Brain microvascular endothelial cell (primary cell): ENCODE data around the gene CNTNAP2.

Source experiments
- DNase-seq: peaks from one replicate; pipeline ENCODE4 v3.0.0-alpha.2; 2020
- H3K27ac ChIP-seq: fragments of 250-450 bp; sonication (Bioruptor Pico); 2 replicates; pipeline ENCODE4 v1.5.1; 2020; ENCODE audit warnings: mild to moderate bottlenecking, moderate library complexity
- H3K27me3 ChIP-seq: fragments of 250-450 bp; sonication (Bioruptor Pico); replicated peaks from 2 replicates; pipeline ENCODE4 v1.5.1; 2020; ENCODE audit warnings: mild to moderate bottlenecking
- H3K36me3 ChIP-seq: fragments of 250-450 bp; sonication (Bioruptor Pico); replicated peaks from 2 replicates; pipeline ENCODE4 v1.5.1; 2020; ENCODE audit warnings: mild to moderate bottlenecking
- H3K4me3 ChIP-seq: 2 replicates; pipeline ENCODE4 v1.5.1; 2011; ENCODE audit warnings: low read depth, mild to moderate bottlenecking, control low read depth, low read length, moderate library complexity
- in situ Hi-C: cut with HindIII; loops from 2 replicates; pipeline ENCODE4 v1.10.0; 2017; ENCODE audit warnings: low sequenced_read_pairs, low pct_ligation_motif_present
- TF ChIP-seq, protein P1 (sequence below): IDR thresholded peaks from 2 replicates; pipeline ENCODE4 v1.5.1; 2011; ENCODE audit warnings: low read depth, mild to moderate bottlenecking, moderate library complexity, low read length, control low read depth, inconsistent platforms; ENCODE audit errors: missing control alignments

The CNTNAP2 gene

DNA sequence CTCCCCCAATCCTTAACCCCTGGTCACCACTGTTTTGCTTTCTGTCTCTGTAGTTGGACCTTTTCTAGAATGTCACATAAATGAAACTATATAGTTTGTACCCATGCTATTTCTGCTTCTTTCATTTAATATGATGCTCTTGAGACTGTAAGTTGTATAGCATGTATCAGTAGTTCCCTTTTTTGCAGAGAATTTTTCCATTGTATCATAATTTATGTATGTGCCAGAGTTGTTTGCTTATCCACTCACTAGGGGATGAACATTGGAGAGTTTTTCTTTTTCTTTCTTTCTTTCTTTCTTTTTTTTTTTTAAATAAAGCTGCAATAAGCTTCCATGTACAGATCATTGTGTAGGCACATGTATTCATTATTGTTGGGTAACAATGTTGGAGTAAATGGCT, 544.8 kb downstream of the CNTNAP2 start:
- Histone ChIP-seq H3K36me3 (no peaks in the 10 kb centered on the region), H3K27me3 (no peaks in the 10 kb centered on the region), H3K4me3 (no peak overlapping the region), H3K27ac (no peak overlapping the region)
- DNase-seq = no peak
- TF ChIP-seq, protein P1, sequence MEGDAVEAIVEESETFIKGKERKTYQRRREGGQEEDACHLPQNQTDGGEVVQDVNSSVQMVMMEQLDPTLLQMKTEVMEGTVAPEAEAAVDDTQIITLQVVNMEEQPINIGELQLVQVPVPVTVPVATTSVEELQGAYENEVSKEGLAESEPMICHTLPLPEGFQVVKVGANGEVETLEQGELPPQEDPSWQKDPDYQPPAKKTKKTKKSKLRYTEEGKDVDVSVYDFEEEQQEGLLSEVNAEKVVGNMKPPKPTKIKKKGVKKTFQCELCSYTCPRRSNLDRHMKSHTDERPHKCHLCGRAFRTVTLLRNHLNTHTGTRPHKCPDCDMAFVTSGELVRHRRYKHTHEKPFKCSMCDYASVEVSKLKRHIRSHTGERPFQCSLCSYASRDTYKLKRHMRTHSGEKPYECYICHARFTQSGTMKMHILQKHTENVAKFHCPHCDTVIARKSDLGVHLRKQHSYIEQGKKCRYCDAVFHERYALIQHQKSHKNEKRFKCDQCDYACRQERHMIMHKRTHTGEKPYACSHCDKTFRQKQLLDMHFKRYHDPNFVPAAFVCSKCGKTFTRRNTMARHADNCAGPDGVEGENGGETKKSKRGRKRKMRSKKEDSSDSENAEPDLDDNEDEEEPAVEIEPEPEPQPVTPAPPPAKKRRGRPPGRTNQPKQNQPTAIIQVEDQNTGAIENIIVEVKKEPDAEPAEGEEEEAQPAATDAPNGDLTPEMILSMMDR = no peak
- in situ Hi-C loops = no loop called here

DNA sequence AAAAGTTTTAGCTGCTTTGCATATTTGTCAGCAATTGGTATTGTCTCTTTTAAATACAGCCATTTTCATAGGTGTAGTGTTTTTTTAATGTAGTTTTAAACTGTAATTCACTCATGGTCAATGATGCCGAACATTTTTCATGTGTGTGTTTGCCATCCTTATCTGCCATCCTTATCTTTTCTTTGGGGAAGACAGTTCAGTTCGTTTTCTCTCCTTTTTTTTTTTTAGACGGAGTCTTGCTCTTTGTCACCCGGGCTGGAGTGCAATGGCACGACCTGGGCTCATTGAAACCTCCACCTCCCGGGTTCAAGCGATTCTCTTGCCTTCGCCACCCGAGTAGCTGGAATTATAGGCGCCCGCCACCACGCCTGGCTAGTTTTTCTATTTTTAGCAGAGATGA, 545.3 kb downstream of the CNTNAP2 start:
- no peak overlapping the region for H3K4me3 ChIP-seq
- no peaks in the 10 kb centered on the region for H3K27me3 ChIP-seq
- H3K27ac ChIP-seq = no peak overlapping the region
- TF ChIP-seq, protein P1 = no peak
- H3K36me3 ChIP-seq = no peaks in the 10 kb centered on the region
- in situ Hi-C loops = no loop called here
- DNase-seq = no peak

DNA sequence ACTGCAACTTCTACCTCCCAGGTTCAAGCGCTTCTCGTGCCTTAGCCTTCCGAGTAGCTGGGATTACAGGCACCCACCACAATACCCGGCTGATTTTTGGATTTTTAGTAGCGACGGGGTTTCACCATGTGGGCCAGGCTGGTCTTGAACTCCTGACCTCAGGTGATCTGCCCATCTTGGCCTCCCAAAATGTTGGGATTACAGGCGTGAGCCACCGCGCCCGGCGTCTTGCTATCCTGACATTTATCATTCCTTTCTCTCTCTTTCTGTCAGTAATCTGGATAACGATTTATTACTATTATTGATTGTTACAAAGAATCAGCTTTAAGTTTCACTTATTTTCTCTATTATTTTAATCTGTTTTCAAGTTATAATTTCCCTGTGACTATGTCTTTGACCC, 548.4 kb downstream of the CNTNAP2 start:
- Histone ChIP-seq H3K27ac (no peak overlapping the region), H3K27me3 (no peaks in the 10 kb centered on the region), H3K4me3 (no peak overlapping the region), H3K36me3 (no peaks in the 10 kb centered on the region)
- in situ Hi-C loops = no loop called here
- TF ChIP-seq, protein P1 = no peak
- no peak for DNase-seq

DNA sequence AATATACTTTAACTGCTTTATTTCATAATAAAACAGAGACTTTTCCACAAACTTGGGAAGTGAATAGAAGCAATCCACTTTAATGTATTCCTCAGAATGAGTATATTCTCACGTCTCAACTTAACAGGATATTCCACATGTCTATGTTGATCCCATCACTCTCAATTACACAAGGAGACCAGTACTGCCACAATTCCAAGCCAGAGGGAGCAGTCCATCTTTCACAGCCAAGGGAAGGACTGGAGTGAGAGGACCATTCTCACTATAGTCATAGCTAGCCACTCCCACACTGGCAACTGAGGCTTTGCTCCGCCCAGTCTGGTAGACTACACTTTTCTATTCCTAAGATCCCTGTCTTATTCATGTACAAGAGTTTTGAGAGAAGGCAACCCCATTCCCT, 553.9 kb downstream of the CNTNAP2 start:
- Histone ChIP-seq H3K27me3 (no peaks in the 10 kb centered on the region), H3K36me3 (no peaks in the 10 kb centered on the region), H3K4me3 (no peak overlapping the region), H3K27ac (no peak overlapping the region)
- in situ Hi-C loops = no loop called here
- no peak for DNase-seq
- TF ChIP-seq, protein P1 = no peak

DNA sequence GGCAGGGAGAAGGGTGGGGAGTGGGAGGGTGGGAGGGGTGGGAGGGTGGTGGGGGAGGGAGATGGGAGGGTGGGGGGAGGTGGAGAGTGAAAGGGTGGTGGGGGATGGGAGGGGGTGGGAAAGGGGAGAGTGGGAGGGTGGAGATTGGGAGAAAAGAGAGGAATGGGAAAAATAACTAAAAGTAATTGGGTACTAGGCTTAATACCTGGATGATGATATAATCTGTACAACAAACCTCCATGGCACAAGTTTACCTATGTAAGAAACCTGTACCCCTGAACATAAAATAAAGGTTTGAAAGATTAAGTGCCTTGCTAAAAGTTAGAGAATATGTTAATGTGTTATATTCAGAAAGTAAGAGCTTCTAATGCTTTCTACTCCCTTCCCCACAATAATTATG, 564.9 kb downstream of the CNTNAP2 start:
- H3K27ac ChIP-seq = no peak overlapping the region
- no peak overlapping the region for H3K4me3 ChIP-seq
- TF ChIP-seq, protein P1 = no peak
- H3K36me3 ChIP-seq = no peaks in the 10 kb centered on the region
- no peak for DNase-seq
- H3K27me3 ChIP-seq = no peaks in the 10 kb centered on the region
- in situ Hi-C loops = no loop called here

DNA sequence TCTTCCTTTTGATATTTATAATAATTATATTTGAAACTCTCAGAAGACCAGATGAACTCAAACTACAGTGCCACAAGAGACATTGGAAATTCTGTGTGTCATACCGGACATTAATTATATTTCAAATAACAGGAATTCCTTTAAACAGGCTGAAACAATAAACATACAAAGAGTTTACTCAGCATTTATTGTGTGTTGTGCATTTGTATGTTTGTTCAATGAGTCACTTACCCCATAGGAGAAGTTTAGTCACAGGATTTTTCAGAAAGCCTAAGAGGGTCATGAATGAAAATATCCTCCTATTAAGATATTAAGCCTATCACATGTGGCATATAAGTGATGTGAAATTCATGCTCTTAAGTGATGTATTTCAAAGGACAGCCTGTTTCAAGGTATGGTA, 566.8 kb downstream of the CNTNAP2 start:
- Histone ChIP-seq H3K27ac (no peak overlapping the region), H3K27me3 (no peaks in the 10 kb centered on the region), H3K36me3 (no peaks in the 10 kb centered on the region), H3K4me3 (no peak overlapping the region)
- DNase-seq = no peak
- in situ Hi-C loops = no loop called here
- TF ChIP-seq, protein P1 = no peak
